Testis (tissue), 5 donors: ENCODE data around the gene SMAD3. TPM values are rescaled to one million over a fixed set of nuclear protein-coding genes. Genes with fewer than 3 reads are reported as not detected.
A peak's percentile ranks its signal among the peaks of the same experiment; 100 is the strongest.

Experiments
- DNase-seq: peaks from one replicate; pipeline ENCODE4 v3.0.0-alpha.2; 2019
- H3K27ac ChIP-seq, 2 donors: fragments of 200-600 bp; sonication (generic); one replicate each; pipeline ENCODE4 v1.5.1; 2019
- H3K27me3 ChIP-seq: fragments of 200-600 bp; sonication (generic); one replicate; pipeline ENCODE4 v1.5.1; 2019
- H3K36me3 ChIP-seq: fragments of 200-600 bp; sonication (generic); one replicate; pipeline ENCODE4 v1.5.1; 2017; ENCODE audit warnings: low read depth; ENCODE audit errors: missing control alignments
- H3K4me1 ChIP-seq: fragments of 200-600 bp; sonication (generic); one replicate; pipeline ENCODE4 v1.5.1; 2019
- H3K4me3 ChIP-seq, 2 donors: fragments of 200-600 bp; sonication (generic); one replicate each; pipeline ENCODE4 v1.5.1; 2017 to 2019
- H3K9me3 ChIP-seq: fragments of 200-600 bp; sonication (generic); one replicate; pipeline ENCODE4 v1.5.1; 2017
- CTCF ChIP-seq, 3 experiments: fragments of 450-650 bp in 2 of 3; fragments of 200-600 bp in 1 of 3; sonication (generic) in 1 of 3; IDR thresholded peaks; one replicate each; pipeline ENCODE4 v1.5.1; 2016 to 2019; ENCODE audit warnings: antibody characterized with exemption in 3 of 3, mild to moderate bottlenecking in 2 of 3, moderate library complexity in 1 of 3
- POLR2A ChIP-seq: fragments of 450-650 bp; IDR thresholded peaks from one replicate; pipeline ENCODE4 v1.6.1; 2017; ENCODE audit warnings: antibody characterized with exemption, mild to moderate bottlenecking, moderate library complexity
- WGBS, 2 donors: methylation state at CpG; one replicate each; pipeline ENCODE4 v1.1.5; 2018; 5-methylcytosine and 5-hydroxymethylcytosine counted together
- intact Hi-C: fragments of 100-400 bp; cut with DNase I; formaldehyde crosslinking; loops from one replicate; pipeline ENCODE4 v1.15.1; 2023; ENCODE audit warnings: low total_unique reads
- long read RNA-seq, 2 donors: transcript quantifications; one replicate each; lab custom pipeline, GENCODE V29; 2026
- polyA plus RNA-seq: library from polyadenylated mRNA; stranded (reverse); fragments of 350-450 nt; fragmentation: Illumina TruSeq; extraction: RNeasy Lipid Tissue Mini Kit (QIAGEN cat#74804); gene quantifications from one replicate; pipeline ENCODE4 v1.2.3, GENCODE V29; 2014; ENCODE audit warnings: low read depth, low replicate concordance; ENCODE audit not compliant: insufficient read depth
- total RNA-seq, 2 donors: library from RNA; depleted of rRNA; stranded (reverse); fragments of >200 nt; gene quantifications; one replicate each; pipeline ENCODE4 v1.2.3, GENCODE V29; 2016

SMAD3 gene
- 10 to 100 TPM; 18.7 to 31.6 TPM for total RNA-seq
- 11.4 TPM for polyA plus RNA-seq
- long read RNA-seq, donor 1, full-length matches to known transcripts, result 7 of 7 reads
- long read RNA-seq, donor 1, partial matches to known transcripts, result 0 of 7 reads
- long read RNA-seq, donor 1, other reads (novel, unspliced or antisense), result 0 of 7 reads
- long read RNA-seq, donor 2, full-length matches to known transcripts, result 4 of 9 reads
- long read RNA-seq, donor 2, partial matches to known transcripts, result 5 of 9 reads
- long read RNA-seq, donor 2, other reads (novel, unspliced or antisense), result 0 of 9 reads

- peak within 1 kb of the TSS; percentile 86 to 91 for H3K27ac ChIP-seq
- intact Hi-C loops, result loop anchor here (10.0 kb wide), 1 partner anchor 59 kb away; no protein-coding TSS in a partner anchor
- WGBS, 2 donors, result 0% methylated on average over 50 of the region's 63 CpGs; no CpG with 5 or more reads in 1 of the 2 donors
- peak; percentile 91 for DNase-seq
- TF ChIP-seq POLR2A, result no peak
- no peak for TF ChIP-seq CTCF (IDR thresholded peaks at IDR 0.05)
- no peaks in the 10 kb centered on the region for H3K9me3 ChIP-seq
- H3K27me3 ChIP-seq, result no peaks in the 10 kb centered on the region
- H3K36me3 ChIP-seq, result no peaks in the 10 kb centered on the region
- H3K4me3 ChIP-seq, result peak within 1 kb of the TSS; percentile 73 to 78
- H3K4me1 ChIP-seq, result peaks cover 23% of the 10 kb centered on the region
Observed at GRCh38 chr15:67065531-67066005, at the start of gene SMAD3. SMAD3 (plus strand) TSS chr15:67065602; CDS start chr15:67066155, 553 bp downstream.

- no peak overlapping the region for H3K27ac ChIP-seq
- no peaks in the 10 kb centered on the region for H3K27me3 ChIP-seq
- intact Hi-C loops, result no loop called here
- TF ChIP-seq CTCF (IDR thresholded peaks at IDR 0.05) (no peak), POLR2A (no peak)
- H3K4me1 ChIP-seq, result no peaks in the 10 kb centered on the region
- no peaks in the 10 kb centered on the region for H3K9me3 ChIP-seq
- H3K4me3 ChIP-seq, result no peak overlapping the region
- H3K36me3 ChIP-seq, result no peaks in the 10 kb centered on the region
- WGBS, 2 donors, result 79 to 84% methylated on average over 4 of the region's 4 CpGs
- DNase-seq, result no peak
Observed at GRCh38 chr15:67017311-67017710, 48.1 kb upstream of the SMAD3 start.

- no peak for TF ChIP-seq POLR2A
- TF ChIP-seq CTCF (IDR thresholded peaks at IDR 0.05), result no peak
- H3K27me3 ChIP-seq, result no peaks in the 10 kb centered on the region
- no peak overlapping the region for H3K27ac ChIP-seq
- no peaks in the 10 kb centered on the region for H3K36me3 ChIP-seq
- no peaks in the 10 kb centered on the region for H3K9me3 ChIP-seq
- H3K4me3 ChIP-seq, result no peak overlapping the region
- no peak for DNase-seq
- intact Hi-C loops, result no loop called here
- no peaks in the 10 kb centered on the region for H3K4me1 ChIP-seq
- WGBS, 2 donors, result 75 to 89% methylated on average over 1 of the region's 1 CpG
Observed at GRCh38 chr15:67018026-67018425, 47.4 kb upstream of the SMAD3 start.

GRCh38 chr15:67018441-67018840, 47.0 kb upstream of the SMAD3 start:
- H3K36me3 ChIP-seq, result no peaks in the 10 kb centered on the region
- H3K27ac ChIP-seq, result no peak overlapping the region
- DNase-seq, result no peak
- intact Hi-C loops, result no loop called here
- WGBS, 2 donors, result 90 to 93% methylated on average over 10 of the region's 10 CpGs
- H3K4me3 ChIP-seq, result no peak overlapping the region
- H3K27me3 ChIP-seq, result no peaks in the 10 kb centered on the region
- TF ChIP-seq POLR2A, result no peak
- TF ChIP-seq CTCF (IDR thresholded peaks at IDR 0.05), result no peak
- peaks cover under 1% of the 10 kb centered on the region for H3K4me1 ChIP-seq
- H3K9me3 ChIP-seq, result no peaks in the 10 kb centered on the region

GRCh38 chr15:67019069-67019468, 46.3 kb upstream of the SMAD3 start:
- 85 to 87% methylated on average over 4 to 5 of the region's 5 CpGs for WGBS, 2 donors
- H3K36me3 ChIP-seq, result no peaks in the 10 kb centered on the region
- no peak overlapping the region for H3K4me3 ChIP-seq
- H3K27me3 ChIP-seq, result no peaks in the 10 kb centered on the region
- H3K4me1 ChIP-seq, result peaks cover 6% of the 10 kb centered on the region
- DNase-seq, result no peak
- TF ChIP-seq CTCF (IDR thresholded peaks at IDR 0.05), result no peak
- no peak for TF ChIP-seq POLR2A
- intact Hi-C loops, result no loop called here
- no peak overlapping the region for H3K27ac ChIP-seq
- H3K9me3 ChIP-seq, result no peaks in the 10 kb centered on the region
